ENCODE results near the gene TMEM26. TPM values are rescaled to one million over a fixed set of nuclear protein-coding genes. Genes with fewer than 3 reads are reported as not detected.

The TMEM26 gene
- total RNA-seq, 1 experiment from 2014 or later: not detected

DNA sequence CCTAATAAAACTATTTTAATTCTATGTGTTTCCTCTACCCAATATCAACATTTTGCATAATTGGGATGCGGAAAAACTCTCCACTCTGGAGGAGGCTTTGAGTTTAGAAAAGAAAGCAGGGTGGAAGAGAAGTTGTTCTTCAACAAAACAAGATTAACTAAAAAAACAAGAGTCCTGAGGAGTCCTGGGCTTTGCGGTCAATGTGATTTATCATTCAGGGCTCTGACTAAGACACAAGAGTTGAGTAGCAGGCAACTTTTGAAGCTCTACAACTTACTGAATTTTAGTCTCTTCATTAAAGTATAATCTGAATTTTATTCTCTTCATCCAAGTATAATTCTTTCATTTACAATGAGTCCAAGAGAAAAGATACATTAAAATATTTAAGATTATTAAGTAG, 18.3 kb upstream of the TMEM26 start:
- no peak for ATAC-seq
- BruUV-seq (replicated peaks): no TSS peak
- no peaks in the 10 kb centered on the region for H3K27me3 ChIP-seq (ENCODE audit: low read length)
- no peak for TF ChIP-seq EZH2 (IDR thresholded peaks at IDR 0.05; ENCODE audit: low read length, unreplicated experiment)
- no peak for TF ChIP-seq EZH2phosphoT487 (IDR thresholded peaks at IDR 0.05; ENCODE audit: borderline replicate concordance, low read length)
- TF ChIP-seq, protein P1, sequence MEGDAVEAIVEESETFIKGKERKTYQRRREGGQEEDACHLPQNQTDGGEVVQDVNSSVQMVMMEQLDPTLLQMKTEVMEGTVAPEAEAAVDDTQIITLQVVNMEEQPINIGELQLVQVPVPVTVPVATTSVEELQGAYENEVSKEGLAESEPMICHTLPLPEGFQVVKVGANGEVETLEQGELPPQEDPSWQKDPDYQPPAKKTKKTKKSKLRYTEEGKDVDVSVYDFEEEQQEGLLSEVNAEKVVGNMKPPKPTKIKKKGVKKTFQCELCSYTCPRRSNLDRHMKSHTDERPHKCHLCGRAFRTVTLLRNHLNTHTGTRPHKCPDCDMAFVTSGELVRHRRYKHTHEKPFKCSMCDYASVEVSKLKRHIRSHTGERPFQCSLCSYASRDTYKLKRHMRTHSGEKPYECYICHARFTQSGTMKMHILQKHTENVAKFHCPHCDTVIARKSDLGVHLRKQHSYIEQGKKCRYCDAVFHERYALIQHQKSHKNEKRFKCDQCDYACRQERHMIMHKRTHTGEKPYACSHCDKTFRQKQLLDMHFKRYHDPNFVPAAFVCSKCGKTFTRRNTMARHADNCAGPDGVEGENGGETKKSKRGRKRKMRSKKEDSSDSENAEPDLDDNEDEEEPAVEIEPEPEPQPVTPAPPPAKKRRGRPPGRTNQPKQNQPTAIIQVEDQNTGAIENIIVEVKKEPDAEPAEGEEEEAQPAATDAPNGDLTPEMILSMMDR (conservative IDR thresholded peaks at IDR 0.05; ENCODE audit: low read depth, low read length): no peak
- H3K27ac ChIP-seq (ENCODE audit: low read length): no peak overlapping the region
- no peak overlapping the region for H2AFZ ChIP-seq (ENCODE audit: low read length)
- H3K4me3 ChIP-seq (ENCODE audit: low read length): no peak overlapping the region
- no peaks in the 10 kb centered on the region for H3K9me3 ChIP-seq (ENCODE audit: low read length)
- 0 out of 2 replicates have a peak, but pooled peaks cover 4% of the 10 kb centered on the region for H3K9me2 ChIP-seq (replicated peaks; ENCODE audit: low read length)
- H3F3A ChIP-seq (ENCODE audit: low read length, unreplicated experiment): peaks cover 4% of the 10 kb centered on the region
- ChIA-PET POLR2A (ENCODE audit: unreplicated experiment) (no interaction called here), CTCF (interaction anchor here (1.0 kb wide), 1 partner anchor 200 kb away, joined by 4 read pairs; no protein-coding TSS in a partner anchor)
- H3K4me2 ChIP-seq (ENCODE audit: low read length): no peak overlapping the region
- H3K36me3 ChIP-seq (ENCODE audit: low read depth, low read length): no peaks in the 10 kb centered on the region
- H3K79me2 ChIP-seq (ENCODE audit: low read length): no peaks in the 10 kb centered on the region
- H3K9ac ChIP-seq (ENCODE audit: low read length): no peak overlapping the region
- H4K20me1 ChIP-seq (ENCODE audit: low read length): no peaks in the 10 kb centered on the region
- no peak for DNase-seq
- intact Hi-C loops (cut with micrococcal nuclease): loop anchor here (10.0 kb wide), 3 partner anchors 553 to 773 kb away; no protein-coding TSS in a partner anchor
- peaks cover 16% of the 10 kb centered on the region for H3K4me1 ChIP-seq (ENCODE audit: insufficient read depth, low read length)

DNA sequence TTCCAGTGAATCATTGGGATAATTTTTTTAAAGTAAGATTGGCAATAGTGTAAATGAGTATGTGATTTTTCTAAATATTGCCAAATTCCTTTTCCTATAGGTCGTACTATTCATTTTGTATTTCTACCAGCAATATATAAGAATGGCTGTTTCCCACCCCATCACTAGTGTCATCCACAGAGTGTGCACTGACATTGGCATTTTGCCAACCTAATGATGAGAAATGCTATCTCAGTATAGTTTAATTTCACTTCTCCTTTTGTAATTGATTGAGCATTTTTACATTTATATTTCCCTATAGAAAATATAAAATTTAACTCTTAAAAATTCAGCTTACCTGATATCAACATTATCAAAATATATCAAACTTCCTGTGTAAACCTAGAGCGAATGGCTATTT, 17.6 kb upstream of the TMEM26 start:
- H3K4me3 ChIP-seq (ENCODE audit: low read length): no peak overlapping the region
- TF ChIP-seq EZH2phosphoT487 (IDR thresholded peaks at IDR 0.05; ENCODE audit: borderline replicate concordance, low read length): no peak
- no peaks in the 10 kb centered on the region for H3K9me3 ChIP-seq (ENCODE audit: low read length)
- no peak overlapping the region for H3K4me2 ChIP-seq (ENCODE audit: low read length)
- intact Hi-C loops (cut with micrococcal nuclease): loop anchor here (10.0 kb wide), 3 partner anchors 554 to 774 kb away; no protein-coding TSS in a partner anchor
- no peak overlapping the region for H2AFZ ChIP-seq (ENCODE audit: low read length)
- H3K36me3 ChIP-seq (ENCODE audit: low read depth, low read length): no peaks in the 10 kb centered on the region
- H3K9ac ChIP-seq (ENCODE audit: low read length): no peak overlapping the region
- ChIA-PET CTCF (no interaction called here), POLR2A (ENCODE audit: unreplicated experiment) (no interaction called here)
- no peaks in the 10 kb centered on the region for H3K27me3 ChIP-seq (ENCODE audit: low read length)
- H4K20me1 ChIP-seq (ENCODE audit: low read length): no peaks in the 10 kb centered on the region
- no TSS peak for BruUV-seq (replicated peaks)
- H3K79me2 ChIP-seq (ENCODE audit: low read length): no peaks in the 10 kb centered on the region
- H3F3A ChIP-seq (ENCODE audit: low read length, unreplicated experiment): peaks cover 4% of the 10 kb centered on the region
- ATAC-seq (no peak), DNase-seq (no peak)
- H3K9me2 ChIP-seq (replicated peaks; ENCODE audit: low read length): 0 out of 2 replicates have a peak, but pooled peaks cover 4% of the 10 kb centered on the region
- H3K27ac ChIP-seq (ENCODE audit: low read length): no peak overlapping the region
- peaks cover 11% of the 10 kb centered on the region for H3K4me1 ChIP-seq (ENCODE audit: insufficient read depth, low read length)

DNA sequence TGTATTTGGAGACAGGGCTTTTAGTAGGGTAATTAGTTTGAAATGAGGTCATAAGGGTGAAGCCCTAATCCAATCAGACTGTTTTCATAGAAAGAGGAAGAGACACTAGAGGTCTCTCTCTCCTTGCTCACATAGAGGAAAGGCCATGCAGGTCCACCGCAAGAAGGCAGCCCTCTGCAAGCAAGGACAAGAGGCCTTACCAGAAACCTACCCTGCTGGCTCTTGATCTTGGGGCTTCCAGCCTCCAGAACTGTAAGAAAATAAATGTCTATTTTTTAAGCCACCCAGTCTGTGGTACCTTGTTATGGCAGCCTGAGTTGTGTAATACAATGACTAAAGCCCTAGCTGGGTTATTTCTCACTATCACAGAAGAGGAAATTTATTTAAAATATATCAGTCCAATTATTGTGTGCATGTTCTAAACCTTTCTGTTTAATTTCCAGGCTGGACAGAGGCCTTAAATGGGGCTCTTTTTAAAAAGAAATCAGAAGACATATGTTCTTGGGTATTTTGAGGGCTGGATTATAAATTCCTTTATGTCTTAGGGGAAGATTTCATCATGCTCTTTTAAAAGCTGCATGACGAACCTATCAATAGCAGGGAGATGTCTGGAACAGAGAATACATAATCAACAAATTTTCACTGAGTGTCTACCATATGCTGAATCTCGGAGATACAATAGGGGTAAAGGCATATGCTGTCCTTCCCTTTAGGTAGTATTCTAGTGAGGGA, 12.9 kb upstream of the TMEM26 start:
- H3K4me3 ChIP-seq (ENCODE audit: low read length): no peak overlapping the region
- no peaks in the 10 kb centered on the region for H4K20me1 ChIP-seq (ENCODE audit: low read length)
- no peak overlapping the region for H2AFZ ChIP-seq (ENCODE audit: low read length)
- intact Hi-C loops (cut with micrococcal nuclease): loop anchor here (1.0 to 2.0 kb wide), 2 partner anchors 9 to 195 kb away; no protein-coding TSS in a partner anchor
- H3K4me2 ChIP-seq (ENCODE audit: low read length): no peak overlapping the region
- DNase-seq: no peak
- ATAC-seq: no peak
- POLR2A ChIA-PET (ENCODE audit: unreplicated experiment): no interaction called here
- no peaks in the 10 kb centered on the region for H3K27me3 ChIP-seq (ENCODE audit: low read length)
- TF ChIP-seq, protein P1 (conservative IDR thresholded peaks at IDR 0.05; ENCODE audit: low read depth, low read length): peak; percentile 53
- no peak for TF ChIP-seq EZH2phosphoT487 (IDR thresholded peaks at IDR 0.05; ENCODE audit: borderline replicate concordance, low read length)
- no peak overlapping the region for H3K9ac ChIP-seq (ENCODE audit: low read length)
- H3K27ac ChIP-seq (ENCODE audit: low read length): no peak overlapping the region
- H3K36me3 ChIP-seq (ENCODE audit: low read depth, low read length): no peaks in the 10 kb centered on the region
- no peaks in the 10 kb centered on the region for H3K9me2 ChIP-seq (replicated peaks; ENCODE audit: low read length)
- peaks cover 29% of the 10 kb centered on the region for H3K4me1 ChIP-seq (ENCODE audit: insufficient read depth, low read length)
- no peaks in the 10 kb centered on the region for H3K9me3 ChIP-seq (ENCODE audit: low read length)
- BruUV-seq (replicated peaks): no TSS peak
- H3K79me2 ChIP-seq (ENCODE audit: low read length): no peaks in the 10 kb centered on the region
- H3F3A ChIP-seq (ENCODE audit: low read length, unreplicated experiment): no peaks in the 10 kb centered on the region
- CTCF ChIA-PET: no interaction called here
